Measurements from ENCODE around the gene TP53.

Gene TP53

GRCh38 chr17:7655541-7655840 lies 31.8 kb downstream of the TP53 start:
- Histone ChIP-seq H3K27ac (no peak overlapping the region), H3K9ac (no peak overlapping the region), H3K27me3 (ENCODE audit: insufficient read depth, low read depth) (no peaks in the 10 kb centered on the region), H2AFZ (ENCODE audit: low read depth) (no peak overlapping the region), H3K79me2 (ENCODE audit: insufficient read depth, low read depth) (no peaks in the 10 kb centered on the region), H3K36me3 (ENCODE audit: insufficient read depth) (no peaks in the 10 kb centered on the region), H4K20me1 (ENCODE audit: insufficient read depth) (no peaks in the 10 kb centered on the region), H3K4me1 (ENCODE audit: low read depth, poor library complexity, severe bottlenecking) (no peaks in the 10 kb centered on the region), H3K4me3 (IDR thresholded peaks at IDR 0.05; ENCODE audit: insufficient read depth, low read depth, low read length) (no peak overlapping the region), H3K4me2 (no peak overlapping the region)
- TF ChIP-seq, protein P1, sequence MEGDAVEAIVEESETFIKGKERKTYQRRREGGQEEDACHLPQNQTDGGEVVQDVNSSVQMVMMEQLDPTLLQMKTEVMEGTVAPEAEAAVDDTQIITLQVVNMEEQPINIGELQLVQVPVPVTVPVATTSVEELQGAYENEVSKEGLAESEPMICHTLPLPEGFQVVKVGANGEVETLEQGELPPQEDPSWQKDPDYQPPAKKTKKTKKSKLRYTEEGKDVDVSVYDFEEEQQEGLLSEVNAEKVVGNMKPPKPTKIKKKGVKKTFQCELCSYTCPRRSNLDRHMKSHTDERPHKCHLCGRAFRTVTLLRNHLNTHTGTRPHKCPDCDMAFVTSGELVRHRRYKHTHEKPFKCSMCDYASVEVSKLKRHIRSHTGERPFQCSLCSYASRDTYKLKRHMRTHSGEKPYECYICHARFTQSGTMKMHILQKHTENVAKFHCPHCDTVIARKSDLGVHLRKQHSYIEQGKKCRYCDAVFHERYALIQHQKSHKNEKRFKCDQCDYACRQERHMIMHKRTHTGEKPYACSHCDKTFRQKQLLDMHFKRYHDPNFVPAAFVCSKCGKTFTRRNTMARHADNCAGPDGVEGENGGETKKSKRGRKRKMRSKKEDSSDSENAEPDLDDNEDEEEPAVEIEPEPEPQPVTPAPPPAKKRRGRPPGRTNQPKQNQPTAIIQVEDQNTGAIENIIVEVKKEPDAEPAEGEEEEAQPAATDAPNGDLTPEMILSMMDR (conservative IDR thresholded peaks at IDR 0.05; ENCODE audit: low read depth, low read length) = no peak

GRCh38 chr17:7654832-7655540 lies 32.3 kb downstream of the TP53 start:
- TF ChIP-seq, protein P1 (conservative IDR thresholded peaks at IDR 0.05; ENCODE audit: low read depth, low read length) = no peak
- Histone ChIP-seq H4K20me1 (ENCODE audit: insufficient read depth) (no peaks in the 10 kb centered on the region), H3K4me1 (ENCODE audit: low read depth, poor library complexity, severe bottlenecking) (no peaks in the 10 kb centered on the region), H3K4me3 (IDR thresholded peaks at IDR 0.05; ENCODE audit: insufficient read depth, low read depth, low read length) (no peak overlapping the region), H2AFZ (ENCODE audit: low read depth) (no peak overlapping the region), H3K79me2 (ENCODE audit: insufficient read depth, low read depth) (no peaks in the 10 kb centered on the region), H3K36me3 (ENCODE audit: insufficient read depth) (no peaks in the 10 kb centered on the region), H3K9ac (no peak overlapping the region), H3K27me3 (ENCODE audit: insufficient read depth, low read depth) (no peaks in the 10 kb centered on the region), H3K27ac (no peak overlapping the region), H3K4me2 (no peak overlapping the region)

GRCh38 chr17:7652388-7653356 lies 34.6 kb downstream of the TP53 start:
- Histone ChIP-seq H3K27me3 (ENCODE audit: insufficient read depth, low read depth) (no peaks in the 10 kb centered on the region), H3K27ac (no peak overlapping the region), H3K4me1 (ENCODE audit: low read depth, poor library complexity, severe bottlenecking) (no peaks in the 10 kb centered on the region), H3K4me3 (IDR thresholded peaks at IDR 0.05; ENCODE audit: insufficient read depth, low read depth, low read length) (no peak overlapping the region), H3K79me2 (ENCODE audit: insufficient read depth, low read depth) (no peaks in the 10 kb centered on the region), H4K20me1 (ENCODE audit: insufficient read depth) (no peaks in the 10 kb centered on the region), H3K36me3 (ENCODE audit: insufficient read depth) (no peaks in the 10 kb centered on the region), H2AFZ (ENCODE audit: low read depth) (no peak overlapping the region), H3K4me2 (no peak overlapping the region), H3K9ac (no peak overlapping the region)
- TF ChIP-seq, protein P1 (conservative IDR thresholded peaks at IDR 0.05; ENCODE audit: low read depth, low read length) = no peak

GRCh38 chr17:7651665-7652387 lies 35.5 kb downstream of the TP53 start:
- Histone ChIP-seq H3K79me2 (ENCODE audit: insufficient read depth, low read depth) (no peaks in the 10 kb centered on the region), H2AFZ (ENCODE audit: low read depth) (no peak overlapping the region), H3K4me3 (IDR thresholded peaks at IDR 0.05; ENCODE audit: insufficient read depth, low read depth, low read length) (no peak overlapping the region), H3K27me3 (ENCODE audit: insufficient read depth, low read depth) (no peaks in the 10 kb centered on the region), H3K4me1 (ENCODE audit: low read depth, poor library complexity, severe bottlenecking) (no peaks in the 10 kb centered on the region), H3K4me2 (no peak overlapping the region), H3K36me3 (ENCODE audit: insufficient read depth) (no peaks in the 10 kb centered on the region), H3K9ac (no peak overlapping the region), H4K20me1 (ENCODE audit: insufficient read depth) (no peaks in the 10 kb centered on the region), H3K27ac (no peak overlapping the region)
- TF ChIP-seq, protein P1 (conservative IDR thresholded peaks at IDR 0.05; ENCODE audit: low read depth, low read length) = no peak
